Stimulated activated CD4-positive, alpha-beta T cell treated with anti-CD3 and anti-CD28 coated beads, Interleukin-4, amount 100 ng/mL, for 24 hours (primary cell): Measurements from ENCODE around the gene MPP2.
A peak's percentile ranks its signal among the peaks of the same experiment; 100 is the strongest.
"Not testable (repeated sequence)": the region's sequence is repeated elsewhere in the genome, so short reads cannot be mapped to it uniquely, and the experiment has no call there.

Experiments
- DNase-seq: peaks from one replicate; pipeline ENCODE4 v3.0.0-alpha.2; 2020

The MPP2 gene

GRCh38 chr17:43900858-43901754, 6.2 kb downstream of the MPP2 start:
- DNase-seq, result no peak

GRCh38 chr17:43900183-43900857, 7.0 kb downstream of the MPP2 start:
- peak; percentile 86 for DNase-seq

- DNase-seq, result no peak
Observed at GRCh38 chr17:43898446-43898845, 8.9 kb downstream of the MPP2 start.

- DNase-seq, result no peak
Observed at GRCh38 chr17:43897831-43898230, 9.5 kb downstream of the MPP2 start.

GRCh38 chr17:43894494-43894893, 12.8 kb downstream of the MPP2 start:
- DNase-seq, result not testable (repeated sequence)

- no peak for DNase-seq
Observed at GRCh38 chr17:43892647-43892952, 14.7 kb downstream of the MPP2 start.

- no peak for DNase-seq
Observed at GRCh38 chr17:43891851-43892646, 15.3 kb downstream of the MPP2 start.

GRCh38 chr17:43890240-43890639, 17.1 kb downstream of the MPP2 start:
- DNase-seq, result no peak

GRCh38 chr17:43888548-43888947, 18.8 kb downstream of the MPP2 start:
- no peak for DNase-seq

- no peak for DNase-seq
Observed at GRCh38 chr17:43882761-43883415, 24.4 kb downstream of the MPP2 start.

GRCh38 chr17:43881758-43882505, 25.4 kb downstream of the MPP2 start:
- DNase-seq, result no peak

- no peak for DNase-seq
Observed at GRCh38 chr17:43881181-43881580, 26.2 kb downstream of the MPP2 start.

GRCh38 chr17:43880420-43880991, 26.8 kb downstream of the MPP2 start:
- DNase-seq, result peak; percentile 55

- DNase-seq, result no peak
Observed at GRCh38 chr17:43879723-43880419, 27.5 kb downstream of the MPP2 start.

- peak; percentile 72 for DNase-seq
Observed at GRCh38 chr17:43878260-43879175, 28.8 kb downstream of the MPP2 start.

GRCh38 chr17:43877451-43878155, 29.7 kb downstream of the MPP2 start:
- no peak for DNase-seq

GRCh38 chr17:43877031-43877430, 30.3 kb downstream of the MPP2 start:
- DNase-seq, result no peak

- DNase-seq, result no peak
Observed at GRCh38 chr17:43875476-43876147, 31.7 kb downstream of the MPP2 start.

- no peak for DNase-seq
Observed at GRCh38 chr17:43874293-43874692, 33.0 kb downstream of the MPP2 start.
